ENCODE data around the gene HOMER1. TPM values are rescaled to one million over a fixed set of nuclear protein-coding genes. Genes with fewer than 3 reads are reported as not detected.

The HOMER1 gene
- polyA plus RNA-seq, 3 donors: 0.03 to 0.62 (median 0.04) TPM

DNA sequence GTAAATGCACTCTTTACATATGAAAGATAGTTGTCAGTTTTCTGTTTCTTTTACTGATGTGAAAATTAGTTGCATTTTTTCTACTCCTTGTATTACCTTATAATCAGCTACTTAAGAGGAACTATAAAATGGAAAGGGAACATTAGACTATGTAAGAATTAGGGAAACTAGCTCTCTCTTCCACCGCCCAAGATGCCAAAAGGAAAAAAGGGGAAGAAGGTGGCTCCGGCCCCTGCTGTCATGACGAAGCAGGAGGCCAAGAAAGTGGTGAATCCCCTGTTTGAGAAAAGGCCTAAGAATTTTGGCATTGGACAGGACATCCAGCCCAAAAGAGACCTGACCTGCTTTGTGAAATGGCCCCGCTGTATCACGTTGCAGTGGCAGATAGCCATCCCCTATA, 15.2 kb upstream of the HOMER1 start:
- intact Hi-C loops (cut with micrococcal nuclease): no loop called here
- H3K4me1 Mint-ChIP-seq: peaks cover 7% of the 10 kb centered on the region
- peaks cover 3 to 22% (median 19%) of the 10 kb centered on the region in 7 donors for H3K9me3 Mint-ChIP-seq
- H4K20me1 ChIP-seq (ENCODE audit: insufficient read depth, low read length): no peaks in the 10 kb centered on the region
- H3K4me1 ChIP-seq (ENCODE audit: control insufficient read depth in 1 of 2, insufficient read depth in 2 of 2, low read length in 2 of 2): peaks cover 5% of the 10 kb centered on the region in 2 donors
- H3K9ac ChIP-seq (ENCODE audit: insufficient read depth, low read length, poor library complexity, severe bottlenecking): no peak overlapping the region
- peak; percentile 34 to 68 (median 35) for DNase-seq
- H3K36me3 ChIP-seq (replicated peaks in 1 of 2; ENCODE audit: control insufficient read depth in 1 of 2, insufficient read depth in 2 of 2, low read length in 2 of 2): no peaks in the 10 kb centered on the region
- H3K27ac ChIP-seq (ENCODE audit: low read depth in 1 of 2, low read length in 2 of 2): no peak overlapping the region
- H3K4me3 Mint-ChIP-seq: no peak overlapping the region
- H3K79me2 ChIP-seq (ENCODE audit: insufficient read depth, low read length): no peaks in the 10 kb centered on the region
- no peaks in the 10 kb centered on the region for H3K27me3 ChIP-seq (ENCODE audit: control insufficient read depth in 2 of 2, insufficient read depth in 2 of 2, low read length in 2 of 2)
- H3K27ac Mint-ChIP-seq: peak overlapping the region in 4 of 7 donors; percentile 28 to 50 (median 44)
- no peaks in the 10 kb centered on the region for H3K36me3 Mint-ChIP-seq
- peaks cover 11 to 16% of the 10 kb centered on the region in 2 donors for H3K9me3 ChIP-seq (replicated peaks in 1 of 2; ENCODE audit: control insufficient read depth in 1 of 2, insufficient read depth in 1 of 2, low read length in 2 of 2)
- H3K27me3 Mint-ChIP-seq (ENCODE audit: low read depth in 3 of 3): peaks cover 0 to 4% (median 2%) of the 10 kb centered on the region in 3 donors
- TF ChIP-seq, protein P1, sequence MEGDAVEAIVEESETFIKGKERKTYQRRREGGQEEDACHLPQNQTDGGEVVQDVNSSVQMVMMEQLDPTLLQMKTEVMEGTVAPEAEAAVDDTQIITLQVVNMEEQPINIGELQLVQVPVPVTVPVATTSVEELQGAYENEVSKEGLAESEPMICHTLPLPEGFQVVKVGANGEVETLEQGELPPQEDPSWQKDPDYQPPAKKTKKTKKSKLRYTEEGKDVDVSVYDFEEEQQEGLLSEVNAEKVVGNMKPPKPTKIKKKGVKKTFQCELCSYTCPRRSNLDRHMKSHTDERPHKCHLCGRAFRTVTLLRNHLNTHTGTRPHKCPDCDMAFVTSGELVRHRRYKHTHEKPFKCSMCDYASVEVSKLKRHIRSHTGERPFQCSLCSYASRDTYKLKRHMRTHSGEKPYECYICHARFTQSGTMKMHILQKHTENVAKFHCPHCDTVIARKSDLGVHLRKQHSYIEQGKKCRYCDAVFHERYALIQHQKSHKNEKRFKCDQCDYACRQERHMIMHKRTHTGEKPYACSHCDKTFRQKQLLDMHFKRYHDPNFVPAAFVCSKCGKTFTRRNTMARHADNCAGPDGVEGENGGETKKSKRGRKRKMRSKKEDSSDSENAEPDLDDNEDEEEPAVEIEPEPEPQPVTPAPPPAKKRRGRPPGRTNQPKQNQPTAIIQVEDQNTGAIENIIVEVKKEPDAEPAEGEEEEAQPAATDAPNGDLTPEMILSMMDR (IDR thresholded peaks at IDR 0.05): no peak
- 46% methylated on average over 4 of the region's 5 CpGs for WGBS (ENCODE audit: insufficient coverage)
- H3K4me3 ChIP-seq (replicated peaks in 1 of 3; ENCODE audit: low read depth in 2 of 3, low read length in 3 of 3): no peak overlapping the region
- no peak overlapping the region for H2AFZ ChIP-seq (ENCODE audit: insufficient read depth, low read depth, low read length, poor library complexity, severe bottlenecking)
- H3K4me2 ChIP-seq (replicated peaks; ENCODE audit: extremely low read depth, low read length, poor library complexity, severe bottlenecking): no peak overlapping the region

- Histone ChIP-seq H3K4me2 (replicated peaks; ENCODE audit: extremely low read depth, low read length, poor library complexity, severe bottlenecking) (no peak overlapping the region), H3K27me3 (ENCODE audit: control insufficient read depth in 2 of 2, insufficient read depth in 2 of 2, low read length in 2 of 2) (no peaks in the 10 kb centered on the region), H3K9me3 (replicated peaks in 1 of 2; ENCODE audit: control insufficient read depth in 1 of 2, insufficient read depth in 1 of 2, low read length in 2 of 2) (peaks cover 11 to 16% of the 10 kb centered on the region in 2 donors), H3K4me1 (ENCODE audit: control insufficient read depth in 1 of 2, insufficient read depth in 2 of 2, low read length in 2 of 2) (peaks cover 5% of the 10 kb centered on the region in 2 donors), H3K9ac (ENCODE audit: insufficient read depth, low read length, poor library complexity, severe bottlenecking) (no peak overlapping the region), H2AFZ (ENCODE audit: insufficient read depth, low read depth, low read length, poor library complexity, severe bottlenecking) (no peak overlapping the region), H3K36me3 (replicated peaks in 1 of 2; ENCODE audit: control insufficient read depth in 1 of 2, insufficient read depth in 2 of 2, low read length in 2 of 2) (no peaks in the 10 kb centered on the region), H3K4me3 (replicated peaks in 1 of 3; ENCODE audit: low read depth in 2 of 3, low read length in 3 of 3) (no peak overlapping the region), H3K27ac (ENCODE audit: low read depth in 1 of 2, low read length in 2 of 2) (no peak overlapping the region), H3K79me2 (ENCODE audit: insufficient read depth, low read length) (no peaks in the 10 kb centered on the region), H4K20me1 (ENCODE audit: insufficient read depth, low read length) (no peaks in the 10 kb centered on the region)
- no peak overlapping the region for H3K27ac Mint-ChIP-seq
- intact Hi-C loops (cut with micrococcal nuclease): no loop called here
- H3K27me3 Mint-ChIP-seq (ENCODE audit: low read depth in 3 of 3): peaks cover 0 to 10% (median 4%) of the 10 kb centered on the region in 3 donors
- no peak overlapping the region for H3K4me3 Mint-ChIP-seq
- TF ChIP-seq, protein P1 (IDR thresholded peaks at IDR 0.05): no peak
- H3K4me1 Mint-ChIP-seq: peaks cover 7% of the 10 kb centered on the region
- peaks cover 3 to 22% (median 19%) of the 10 kb centered on the region in 7 donors for H3K9me3 Mint-ChIP-seq
- WGBS (ENCODE audit: insufficient coverage): 100% methylated on average over 1 of the region's 1 CpG
- H3K36me3 Mint-ChIP-seq: no peaks in the 10 kb centered on the region
- DNase-seq: no peak
Measured at GRCh38 chr5:79527431-79527830, 13.5 kb upstream of the HOMER1 start.

Data from CD14-positive monocyte (primary cell).